Activated CD8-positive, alpha-beta memory T cell treated with anti-CD3 and anti-CD28 coated beads, Interleukin-2, amount 50 U/mL, for 4 hours (primary cell): ENCODE measurements around the gene ENAH.

Experiments used
- DNase-seq: peaks from one replicate; pipeline ENCODE4 v3.0.0-alpha.2; 2020

ENAH gene

GRCh38 chr1:225601902-225602589, 50.9 kb downstream of the ENAH start:
- DNase-seq: no peak

- DNase-seq: no peak
Observed at GRCh38 chr1:225598847-225599246, 54.1 kb downstream of the ENAH start.

- DNase-seq: no peak
Observed at GRCh38 chr1:225597926-225598575, 54.9 kb downstream of the ENAH start.

GRCh38 chr1:225596736-225597135, 56.2 kb downstream of the ENAH start:
- no peak for DNase-seq

- no peak for DNase-seq
Observed at GRCh38 chr1:225595974-225596551, 56.9 kb downstream of the ENAH start.

- no peak for DNase-seq
Observed at GRCh38 chr1:225595452-225595851, 57.5 kb downstream of the ENAH start.

GRCh38 chr1:225593414-225593813, 59.5 kb downstream of the ENAH start:
- no peak for DNase-seq

GRCh38 chr1:225592362-225593025, 60.4 kb downstream of the ENAH start:
- no peak for DNase-seq

- DNase-seq: no peak
Observed at GRCh38 chr1:225587310-225587709, 65.6 kb downstream of the ENAH start.

GRCh38 chr1:225581186-225581585, 71.7 kb downstream of the ENAH start:
- no peak for DNase-seq

GRCh38 chr1:225580238-225581099, 72.5 kb downstream of the ENAH start:
- no peak for DNase-seq

- DNase-seq: no peak
Observed at GRCh38 chr1:225578251-225578977, 74.5 kb downstream of the ENAH start.

GRCh38 chr1:225577241-225577640, 75.7 kb downstream of the ENAH start:
- no peak for DNase-seq

GRCh38 chr1:225573216-225573615, 79.7 kb downstream of the ENAH start:
- no peak for DNase-seq

GRCh38 chr1:225572422-225572821, 80.5 kb downstream of the ENAH start:
- DNase-seq: no peak

GRCh38 chr1:225567789-225568188, 85.1 kb downstream of the ENAH start:
- DNase-seq: no peak

- DNase-seq: no peak
Observed at GRCh38 chr1:225565847-225566246, 87.1 kb downstream of the ENAH start.

- DNase-seq: no peak
Observed at GRCh38 chr1:225561675-225562074, 91.2 kb downstream of the ENAH start.

- DNase-seq: no peak
Observed at GRCh38 chr1:225559902-225560301, 93.0 kb downstream of the ENAH start.

- DNase-seq: no peak
Observed at GRCh38 chr1:225559326-225559725, 93.6 kb downstream of the ENAH start.

- no peak for DNase-seq
Observed at GRCh38 chr1:225556694-225557093, 96.2 kb downstream of the ENAH start.

GRCh38 chr1:225555821-225556220, 97.1 kb downstream of the ENAH start:
- DNase-seq: no peak
